ENCODE measurements around the gene FOXRED1.

GRCh38 chr11:126322996-126323395, 54.0 kb downstream of the FOXRED1 start:
- TF ChIP-seq GATA2 (IDR thresholded peaks at IDR 0.05; ENCODE audit: low read depth, low read length): no peak
- no peak for TF ChIP-seq GATA3 (IDR thresholded peaks at IDR 0.05; ENCODE audit: low read depth, low read length)

Data from SH-SY5Y (cell line).